Thyroid gland (tissue), 4 donors: ENCODE measurements around the gene ADCY1. TPM values are rescaled to one million over a fixed set of nuclear protein-coding genes. Genes with fewer than 3 reads are reported as not detected.

Experiments used
- DNase-seq, 2 donors: peaks; one replicate each; pipeline ENCODE4 v3.0.0-alpha.2; 2019
- H3K27ac ChIP-seq, 3 donors: fragments of 200-600 bp; sonication (generic); 1 replicate in 2 of 3; 2 replicates in 1 of 3; pipeline ENCODE4 v1.5.1; 2016 to 2019; ENCODE audit warnings: mild to moderate bottlenecking in 1 of 3, moderate library complexity in 1 of 3
- H3K27me3 ChIP-seq: fragments of 200-600 bp; sonication (generic); one replicate; pipeline ENCODE4 v1.5.1; 2019
- H3K36me3 ChIP-seq, 2 donors: fragments of 200-600 bp; sonication (generic); one replicate each; pipeline ENCODE4 v1.5.1; 2016 to 2019
- H3K4me1 ChIP-seq, 2 donors: fragments of 200-600 bp; sonication (generic); one replicate each; pipeline ENCODE4 v1.5.1; 2017 to 2019
- H3K4me3 ChIP-seq, 3 donors: fragments of 200-600 bp; sonication (generic); replicated peaks in 1 of 3; 1 replicate in 2 of 3; 2 replicates in 1 of 3; pipeline ENCODE4 v1.5.1; 2016; ENCODE audit warnings: mild to moderate bottlenecking in 1 of 3
- H3K9me3 ChIP-seq: fragments of 200-600 bp; sonication (generic); one replicate; pipeline ENCODE4 v1.5.1; 2017
- POLR2A ChIP-seq, 2 donors: fragments of 450-650 bp; IDR thresholded peaks; one replicate each; pipeline ENCODE4 v1.6.1; 2017; ENCODE audit warnings: antibody characterized with exemption in 2 of 2, mild to moderate bottlenecking in 2 of 2, moderate library complexity in 1 of 2
- WGBS, 2 donors: methylation state at CpG; one replicate each; pipeline ENCODE4 v1.1.5; 2017; 5-methylcytosine and 5-hydroxymethylcytosine counted together
- intact Hi-C: fragments of 100-400 bp; cut with DNase I; formaldehyde crosslinking; loops from one replicate; pipeline ENCODE4 v1.15.1; 2023
- total RNA-seq, 4 donors: library from RNA; depleted of rRNA; stranded (reverse); fragments of >200 nt; gene quantifications; one replicate each; pipeline ENCODE4 v1.2.3, GENCODE V29; 2016
- TF ChIP-seq, protein P1 (sequence below), 6 experiments: fragments of 200-600 bp in 3 of 6; fragments of 450-650 bp in 3 of 6; sonication (generic) in 3 of 6; IDR thresholded peaks; one replicate each; pipeline ENCODE4 v1.5.1; 2016 to 2019; ENCODE audit warnings: antibody characterized with exemption in 6 of 6, mild to moderate bottlenecking in 2 of 6, inconsistent platforms in 1 of 6, moderate library complexity in 1 of 6

Gene ADCY1
- total RNA-seq, 4 donors from 2014 or later: 5.8 to 11.6 (median 7.7) TPM

- intact Hi-C loops: no loop called here
- 73 to 79% methylated on average over 3 to 4 of the region's 4 CpGs for WGBS, 2 donors
- Histone ChIP-seq H3K9me3 (no peaks in the 10 kb centered on the region), H3K4me3 (no peak overlapping the region), H3K27ac (no peak overlapping the region), H3K27me3 (no peaks in the 10 kb centered on the region), H3K4me1 (no peaks in the 10 kb centered on the region), H3K36me3 (no peaks in the 10 kb centered on the region)
- no peak for DNase-seq
- no peak for TF ChIP-seq POLR2A (IDR thresholded peaks at IDR 0.05)
- TF ChIP-seq, protein P1, sequence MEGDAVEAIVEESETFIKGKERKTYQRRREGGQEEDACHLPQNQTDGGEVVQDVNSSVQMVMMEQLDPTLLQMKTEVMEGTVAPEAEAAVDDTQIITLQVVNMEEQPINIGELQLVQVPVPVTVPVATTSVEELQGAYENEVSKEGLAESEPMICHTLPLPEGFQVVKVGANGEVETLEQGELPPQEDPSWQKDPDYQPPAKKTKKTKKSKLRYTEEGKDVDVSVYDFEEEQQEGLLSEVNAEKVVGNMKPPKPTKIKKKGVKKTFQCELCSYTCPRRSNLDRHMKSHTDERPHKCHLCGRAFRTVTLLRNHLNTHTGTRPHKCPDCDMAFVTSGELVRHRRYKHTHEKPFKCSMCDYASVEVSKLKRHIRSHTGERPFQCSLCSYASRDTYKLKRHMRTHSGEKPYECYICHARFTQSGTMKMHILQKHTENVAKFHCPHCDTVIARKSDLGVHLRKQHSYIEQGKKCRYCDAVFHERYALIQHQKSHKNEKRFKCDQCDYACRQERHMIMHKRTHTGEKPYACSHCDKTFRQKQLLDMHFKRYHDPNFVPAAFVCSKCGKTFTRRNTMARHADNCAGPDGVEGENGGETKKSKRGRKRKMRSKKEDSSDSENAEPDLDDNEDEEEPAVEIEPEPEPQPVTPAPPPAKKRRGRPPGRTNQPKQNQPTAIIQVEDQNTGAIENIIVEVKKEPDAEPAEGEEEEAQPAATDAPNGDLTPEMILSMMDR (IDR thresholded peaks at IDR 0.05): no peak
Measured at GRCh38 chr7:45679516-45679915, 105.3 kb downstream of the ADCY1 start.

- Histone ChIP-seq H3K9me3 (no peaks in the 10 kb centered on the region), H3K4me3 (no peak overlapping the region), H3K36me3 (no peaks in the 10 kb centered on the region), H3K27me3 (no peaks in the 10 kb centered on the region), H3K27ac (no peak overlapping the region), H3K4me1 (no peaks in the 10 kb centered on the region)
- WGBS, 2 donors: 92 to 94% methylated on average over 6 of the region's 6 CpGs
- intact Hi-C loops: no loop called here
- TF ChIP-seq, protein P1 (IDR thresholded peaks at IDR 0.05): no peak
- TF ChIP-seq POLR2A (IDR thresholded peaks at IDR 0.05): no peak
- DNase-seq: no peak
Measured at GRCh38 chr7:45680776-45681175, 106.6 kb downstream of the ADCY1 start.

GRCh38 chr7:45681596-45682357 lies 107.6 kb downstream of the ADCY1 start:
- H3K27ac ChIP-seq: no peak overlapping the region
- no peaks in the 10 kb centered on the region for H3K4me1 ChIP-seq
- no peak overlapping the region for H3K4me3 ChIP-seq
- H3K36me3 ChIP-seq: no peaks in the 10 kb centered on the region
- TF ChIP-seq, protein P1 (IDR thresholded peaks at IDR 0.05): no peak
- no peak for TF ChIP-seq POLR2A (IDR thresholded peaks at IDR 0.05)
- intact Hi-C loops: no loop called here
- H3K27me3 ChIP-seq: no peaks in the 10 kb centered on the region
- WGBS, 2 donors: 85 to 86% methylated on average over 11 to 13 of the region's 13 CpGs
- H3K9me3 ChIP-seq: no peaks in the 10 kb centered on the region
- no peak for DNase-seq

DNA sequence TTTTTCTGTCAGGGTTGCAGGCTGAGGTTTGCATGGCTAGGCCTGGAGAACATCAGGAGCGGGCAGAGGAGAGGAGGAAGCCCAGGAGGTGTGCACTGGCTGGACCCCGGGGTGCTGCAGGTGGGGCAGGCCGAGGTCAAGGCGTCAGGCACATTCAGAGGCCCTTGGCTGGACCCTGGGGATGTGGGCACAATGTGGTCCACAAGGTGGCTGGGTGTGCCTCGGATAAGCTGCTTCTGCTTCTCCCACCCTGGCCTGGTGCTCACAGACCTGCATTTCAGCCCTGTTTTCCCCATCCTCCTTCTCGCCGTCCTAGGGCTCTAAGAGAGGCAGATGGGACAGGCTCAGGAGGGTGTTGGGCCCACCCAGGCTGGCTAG lies 108.2 kb downstream of the ADCY1 start:
- TF ChIP-seq, protein P1 (IDR thresholded peaks at IDR 0.05): no peak
- TF ChIP-seq POLR2A (IDR thresholded peaks at IDR 0.05): no peak
- intact Hi-C loops: no loop called here
- 82 to 97% methylated on average over 7 of the region's 7 CpGs for WGBS, 2 donors

GRCh38 chr7:45682836-45683555 lies 108.8 kb downstream of the ADCY1 start:
- WGBS, 2 donors: 89 to 93% methylated on average over 7 of the region's 7 CpGs
- Histone ChIP-seq H3K36me3 (no peaks in the 10 kb centered on the region), H3K27me3 (no peaks in the 10 kb centered on the region), H3K4me1 (no peaks in the 10 kb centered on the region), H3K9me3 (no peaks in the 10 kb centered on the region), H3K4me3 (no peak overlapping the region), H3K27ac (no peak overlapping the region)
- DNase-seq: no peak
- TF ChIP-seq, protein P1 (IDR thresholded peaks at IDR 0.05): no peak
- TF ChIP-seq POLR2A (IDR thresholded peaks at IDR 0.05): no peak
- intact Hi-C loops: no loop called here

More for the DNA sequence above, 108.2 kb downstream of the ADCY1 start:
- Histone ChIP-seq H3K4me1 (no peaks in the 10 kb centered on the region), H3K27me3 (no peaks in the 10 kb centered on the region), H3K27ac (no peak overlapping the region), H3K4me3 (no peak overlapping the region), H3K36me3 (no peaks in the 10 kb centered on the region), H3K9me3 (no peaks in the 10 kb centered on the region)
- no peak for DNase-seq
